Activated T-helper 1 cell treated with anti-CD3 and anti-CD28 coated beads, Interleukin-12 subunit alpha, Interleukin-12 subunit beta, Interleukin-2, Interleukin-4 antibody, amounts not matched to agents 30 ng/mL and 10 ng/mL and 1 ng/mL, durations not matched to agents 14 hours and 24 hours and 36 hours (primary cell): ENCODE data around the gene BSG. TPM values are rescaled to one million over a fixed set of nuclear protein-coding genes. Genes with fewer than 3 reads are reported as not detected.

Experiments used
- total RNA-seq: library from RNA; stranded (reverse); gene quantifications from 2 replicates; pipeline ENCODE4 v1.2.3, GENCODE V29; 2022

The BSG gene
- total RNA-seq, 1 donor from 2014 or later = 308 TPM

Other genes with a start within 250 kb of the BSG start
- 32.0 and 34.2 TPM in 2 replicates for gene MIER2, start 227.8 kb upstream of the BSG start, total RNA-seq
- gene C2CD4C, start 163.4 kb upstream of the BSG start, total RNA-seq = 0.08 and 0.15 TPM in 2 replicates
- not detected in 2 replicates for gene SHC2, start 111.6 kb upstream of the BSG start, total RNA-seq
- gene MADCAM1, start 76.1 kb upstream of the BSG start, total RNA-seq = 0.18 and 0.27 TPM in 2 replicates
- 17.6 and 18.2 TPM in 2 replicates for gene TPGS1, start 65.1 kb upstream of the BSG start, total RNA-seq
- 56.6 and 58.2 TPM in 2 replicates for gene CDC34, start 40.8 kb upstream of the BSG start, total RNA-seq
- gene GZMM, start 28.5 kb upstream of the BSG start, total RNA-seq = 52.7 and 55.6 TPM in 2 replicates
- 1.1 and 1.2 TPM in 2 replicates for gene HCN2, start 17.3 kb downstream of the BSG start, total RNA-seq
- 103 and 104 TPM in 2 replicates for gene POLRMT, start 60.9 kb downstream of the BSG start, total RNA-seq
- not detected in 2 replicates for gene FGF22, start 67.3 kb downstream of the BSG start, total RNA-seq
- gene RNF126, start 90.6 kb downstream of the BSG start, total RNA-seq = 107 and 110 TPM in 2 replicates
- gene FSTL3, start 103.8 kb downstream of the BSG start, total RNA-seq = 5.5 and 5.6 TPM in 2 replicates
- not detected in 2 replicates for gene PRSS57, start 122.9 kb downstream of the BSG start, total RNA-seq
- gene PALM, start 136.3 kb downstream of the BSG start, total RNA-seq = 0.18 TPM in 1 of 2 replicates, not detected in the other
- not detected in 2 replicates for gene MISP, start 178.5 kb downstream of the BSG start, total RNA-seq
- gene PTBP1, start 224.9 kb downstream of the BSG start, total RNA-seq = 735 and 829 TPM in 2 replicates
- not detected in 2 replicates for gene PLPPR3, start 249.4 kb downstream of the BSG start, total RNA-seq